ENCODE data around the gene CLCF1. TPM values are rescaled to one million over a fixed set of nuclear protein-coding genes. Genes with fewer than 3 reads are reported as not detected.

The CLCF1 gene
- total and polyA plus RNA-seq, 2 of the 13 experiments (the other 11 are each of a cell fraction or from before 2014, with no cell fraction given): 0.49 to 0.78 TPM

GRCh38 chr11:67391304-67392182 is 18.1 kb upstream of the CLCF1 start, which contains the start of gene RAD9A (continued):
- TF ChIP-seq ZBTB44 (CRISPR knock-in tag; IDR thresholded peaks at IDR 0.05) (peak; percentile 45; the same call in 1 of the 2 replicates), ZNF224 (CRISPR knock-in tag; IDR thresholded peaks at IDR 0.05) (no peak; the same call in 1 of the 2 replicates), NFKBIZ (CRISPR knock-in tag; IDR thresholded peaks at IDR 0.05) (peak; percentile 74; the same call in 1 of the 2 replicates), CAMTA2 (CRISPR knock-in tag; IDR thresholded peaks at IDR 0.05; ENCODE audit: borderline replicate concordance) (peak; percentile 65; the same call in 1 of the 2 replicates), ZSCAN29 (CRISPR knock-in tag; conservative IDR thresholded peaks at IDR 0.05) (0 out of 2 replicates have a peak, but pooled peaks have one; percentile 47), ZNF33A (CRISPR knock-in tag; IDR thresholded peaks at IDR 0.05; ENCODE audit: borderline replicate concordance) (no peak), NR1H2 (CRISPR knock-in tag; IDR thresholded peaks at IDR 0.05; ENCODE audit: borderline replicate concordance, low read depth) (peak; percentile 90), ZNF543 (CRISPR knock-in tag; IDR thresholded peaks at IDR 0.05) (peak; percentile 74; the same call in 1 of the 2 replicates), ZSCAN22 (CRISPR knock-in tag; IDR thresholded peaks at IDR 0.05) (0 out of 2 replicates have a peak, but pooled peaks have one; percentile 42), ZNF205 (CRISPR knock-in tag; IDR thresholded peaks at IDR 0.05) (no peak), ZNF687 (CRISPR knock-in tag; IDR thresholded peaks at IDR 0.05) (peak; percentile 98), SPEN (CRISPR knock-in tag; IDR thresholded peaks at IDR 0.05; ENCODE audit: low read depth) (peak; percentile 99), ZSCAN30 (CRISPR knock-in tag; IDR thresholded peaks at IDR 0.05) (peak; percentile 85; the same call in 1 of the 2 replicates), ZNF350 (CRISPR knock-in tag; IDR thresholded peaks at IDR 0.05; ENCODE audit: borderline replicate concordance, low read depth) (peak; percentile 65; the same call in 1 of the 2 replicates), MED8 (CRISPR knock-in tag; IDR thresholded peaks at IDR 0.05; ENCODE audit: insufficient replicate concordance) (peak; percentile 92), ZNF431 (CRISPR knock-in tag; IDR thresholded peaks at IDR 0.05; ENCODE audit: borderline replicate concordance, low read depth) (no peak; the same call in 1 of the 2 replicates), RAD51 (IDR thresholded peaks at IDR 0.05; ENCODE audit: borderline replicate concordance) (peak; percentile 100), KLF15 (CRISPR knock-in tag; IDR thresholded peaks at IDR 0.05; ENCODE audit: borderline replicate concordance) (peak; percentile 23; the same call in 1 of the 2 replicates), ZFP36L1 (CRISPR knock-in tag; IDR thresholded peaks at IDR 0.05) (peak; percentile 95), ZNF607 (CRISPR knock-in tag; IDR thresholded peaks at IDR 0.05; ENCODE audit: borderline replicate concordance) (peak; percentile 89), PLSCR1 (CRISPR knock-in tag; IDR thresholded peaks at IDR 0.05; ENCODE audit: borderline replicate concordance) (no peak), ZNF563 (CRISPR knock-in tag; IDR thresholded peaks at IDR 0.05) (peak; percentile 92; the same call in 1 of the 2 replicates)

Measured in HepG2 (cell line).